ENCODE results near the gene PEAR1. TPM values are rescaled to one million over a fixed set of nuclear protein-coding genes. Genes with fewer than 3 reads are reported as not detected.
"Not testable (repeated sequence)": the region's sequence is repeated elsewhere in the genome, so short reads cannot be mapped to it uniquely, and the experiment has no call there.

The PEAR1 gene
- total RNA-seq, 1 donor from 2014 or later: 15.8 TPM

GRCh38 chr1:156914440-156914856 lies 20.9 kb downstream of the PEAR1 start:
- no peak for DNase-seq (ENCODE audit: low read depth, low spot score)

- no peak for DNase-seq (ENCODE audit: low read depth, low spot score)
Observed at GRCh38 chr1:156920233-156921052, 26.9 kb downstream of the PEAR1 start, which contains the start of gene LRRC71. TSS of gene LRRC71 (plus strand) at chr1:156920632. CDS start at chr1:156920804, 172 bp downstream.

DNA sequence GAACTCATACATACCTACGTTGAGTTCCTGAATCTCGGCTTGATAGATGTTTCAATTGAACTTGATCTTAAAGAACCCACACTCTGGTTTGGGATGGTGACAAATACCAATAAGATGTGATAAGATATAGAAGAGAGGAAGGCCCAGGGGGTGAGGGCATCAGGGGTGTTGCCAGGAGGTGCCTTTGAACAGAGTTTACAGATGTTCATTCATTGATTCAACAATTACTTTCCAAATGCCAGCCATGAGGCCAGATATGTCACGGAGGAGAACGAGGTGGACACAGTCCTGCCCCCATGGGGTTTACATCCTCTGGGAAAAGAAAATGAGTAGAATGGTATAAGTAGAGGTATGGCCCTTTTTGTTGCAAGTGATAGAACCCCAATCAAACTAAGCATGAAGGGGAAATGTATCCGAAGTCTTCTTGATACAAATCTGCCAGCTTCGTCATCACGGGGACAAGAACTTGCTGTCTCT lies 27.6 kb downstream of the PEAR1 start:
- DNase-seq (ENCODE audit: low read depth, low spot score): no peak

- no peak for DNase-seq (ENCODE audit: low read depth, low spot score)
Observed at GRCh38 chr1:156922986-156923669, 29.6 kb downstream of the PEAR1 start.

GRCh38 chr1:156923670-156924477 lies 30.4 kb downstream of the PEAR1 start:
- DNase-seq (ENCODE audit: low read depth, low spot score): no peak

DNA sequence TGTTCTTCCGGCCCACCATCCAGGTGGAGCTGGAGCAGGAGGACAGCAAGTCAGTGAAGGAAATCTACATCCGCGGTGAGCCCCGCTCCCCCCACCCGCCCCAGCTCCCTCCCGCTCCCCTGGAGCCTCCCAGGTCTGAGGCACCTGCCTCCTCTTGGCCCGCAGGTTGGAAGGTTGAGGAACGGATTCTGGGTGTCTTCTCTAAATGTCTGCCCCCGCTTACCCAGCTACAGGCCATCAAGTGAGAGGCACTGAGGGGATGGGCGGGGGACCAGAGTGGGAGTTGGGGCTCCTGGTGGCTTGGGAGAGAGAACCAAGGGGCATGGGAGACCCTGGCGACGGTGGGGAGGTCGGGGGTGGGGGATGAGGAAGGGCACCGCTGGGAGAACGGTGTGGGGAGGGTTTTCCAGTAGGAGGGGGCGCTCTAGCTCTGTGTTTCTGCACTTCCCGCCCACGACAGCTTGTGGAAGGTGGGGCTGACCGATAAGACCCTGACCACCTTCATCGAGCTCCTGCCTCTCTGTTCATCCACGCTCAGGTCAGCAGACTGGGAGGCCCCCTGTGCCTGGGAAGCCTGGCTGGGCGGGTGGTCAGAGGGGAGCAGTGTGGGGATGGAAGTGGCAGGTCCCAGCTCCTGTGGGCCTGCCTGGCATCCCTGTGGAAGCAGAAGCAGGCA lies 31.1 kb downstream of the PEAR1 start:
- no peak for DNase-seq (ENCODE audit: low read depth, low spot score)

DNA sequence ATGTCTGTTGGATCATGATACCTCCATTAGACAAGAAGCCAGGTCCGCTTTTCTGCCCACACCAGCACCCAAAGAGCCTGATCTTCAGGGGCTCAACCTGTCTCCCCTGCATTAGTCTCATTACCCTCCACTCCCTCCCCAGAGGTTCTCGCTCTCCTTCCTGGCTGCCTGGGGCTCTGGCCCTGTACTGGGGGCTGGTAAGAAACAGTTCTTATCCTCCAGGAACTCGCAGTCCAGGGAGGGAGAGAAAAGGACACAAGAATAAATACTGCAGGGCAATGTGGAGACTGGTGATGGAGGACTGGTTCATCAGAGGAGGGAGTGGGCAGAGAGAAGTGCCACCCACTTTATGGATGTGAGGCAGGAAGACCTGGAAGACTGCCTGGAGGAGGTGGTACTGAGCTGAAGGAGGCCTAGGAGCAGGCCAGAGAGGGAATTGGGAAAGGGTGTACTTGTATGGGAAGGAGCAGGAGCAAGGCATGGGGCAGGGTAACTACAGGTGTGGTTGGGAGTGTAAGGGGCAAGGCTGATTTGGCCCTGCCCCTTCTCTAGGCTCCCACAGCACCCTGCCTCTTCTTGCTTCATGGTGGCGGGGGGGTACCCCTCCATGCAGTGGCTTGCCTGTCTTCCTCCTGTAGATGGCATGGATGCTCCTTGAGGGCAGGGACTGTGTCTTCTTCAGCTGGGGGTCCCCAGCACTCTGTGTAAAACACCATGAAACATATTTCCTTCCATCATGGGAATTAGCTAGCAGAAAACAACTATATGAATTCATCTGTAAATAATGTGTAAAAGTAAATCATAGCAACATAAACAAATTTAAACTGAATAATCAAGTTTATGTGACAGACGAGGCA lies 31.9 kb downstream of the PEAR1 start:
- no peak for DNase-seq (ENCODE audit: low read depth, low spot score)

DNA sequence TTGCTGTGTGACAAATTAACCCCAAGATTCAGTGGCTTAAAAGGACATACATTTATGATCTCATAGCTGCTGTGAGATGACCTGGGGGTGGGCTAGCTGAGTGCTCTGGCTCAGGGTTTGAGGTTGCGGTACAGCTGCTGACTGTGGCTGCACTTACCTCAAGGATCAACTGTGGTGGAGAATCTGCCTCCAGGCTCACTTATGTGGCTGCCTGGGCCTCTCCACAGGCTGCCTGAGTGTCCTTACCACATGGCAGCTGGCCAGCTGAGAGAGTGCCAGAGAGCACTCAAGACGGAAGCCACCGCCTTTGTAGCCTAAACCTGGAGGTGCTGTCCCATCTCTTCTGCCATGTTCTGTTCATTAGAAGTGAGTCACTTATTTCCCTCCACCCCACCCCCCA lies 32.7 kb downstream of the PEAR1 start:
- DNase-seq (ENCODE audit: low read depth, low spot score): no peak

DNA sequence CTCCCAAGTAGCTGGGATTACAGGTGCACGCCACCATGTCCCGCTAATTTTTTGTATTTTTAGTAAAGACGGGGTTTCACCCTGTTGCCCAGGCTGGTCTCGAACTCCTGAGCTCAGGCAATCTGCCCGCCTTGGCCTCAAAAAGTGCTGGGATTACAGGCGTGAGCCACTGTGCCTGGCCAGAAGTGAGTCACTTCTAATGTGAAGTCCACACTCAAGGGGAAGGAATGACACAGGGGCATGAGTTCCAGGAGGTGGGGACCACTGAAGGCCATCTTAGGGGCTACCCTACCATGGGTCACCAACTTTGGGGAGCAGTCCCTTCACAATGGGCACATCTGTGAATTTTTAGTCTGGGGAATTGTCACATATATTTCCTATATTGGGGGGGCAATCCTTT lies 33.2 kb downstream of the PEAR1 start:
- not testable (repeated sequence) for DNase-seq (ENCODE audit: low read depth, low spot score)

- peak; percentile 41 for DNase-seq (ENCODE audit: low read depth, low spot score)
Observed at GRCh38 chr1:156927215-156928042, 33.9 kb downstream of the PEAR1 start.

DNA sequence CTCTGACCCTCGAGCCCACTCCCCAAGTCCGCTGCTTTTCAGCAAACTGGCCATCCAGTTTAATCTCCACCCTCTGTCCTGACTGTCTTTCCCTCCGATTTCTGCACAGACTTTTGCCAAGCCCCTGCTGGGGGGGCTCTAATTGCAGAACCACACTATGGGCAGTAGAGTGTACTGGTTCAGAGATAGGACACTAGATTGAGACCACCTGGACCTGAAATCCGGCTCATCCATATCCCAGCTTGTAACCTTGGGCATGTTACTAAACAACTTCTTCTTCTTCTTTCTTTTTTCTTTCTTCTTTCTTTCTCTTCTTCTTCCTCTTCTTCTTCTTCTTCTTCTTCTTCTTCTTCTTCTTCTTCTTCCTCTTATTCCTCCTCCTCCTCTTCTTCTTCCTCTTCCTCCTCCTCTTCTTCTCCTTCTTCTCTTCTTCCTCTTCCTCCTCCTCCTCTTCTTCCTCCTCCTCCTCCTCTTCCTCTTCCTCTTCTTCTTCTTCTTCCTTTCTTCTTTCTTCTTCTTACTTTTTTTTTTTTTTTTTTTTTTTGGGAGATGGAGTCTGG lies 34.6 kb downstream of the PEAR1 start:
- DNase-seq (ENCODE audit: low read depth, low spot score): no peak

- no peak for DNase-seq (ENCODE audit: low read depth, low spot score)
Observed at GRCh38 chr1:156929596-156930238, 36.2 kb downstream of the PEAR1 start.

DNA sequence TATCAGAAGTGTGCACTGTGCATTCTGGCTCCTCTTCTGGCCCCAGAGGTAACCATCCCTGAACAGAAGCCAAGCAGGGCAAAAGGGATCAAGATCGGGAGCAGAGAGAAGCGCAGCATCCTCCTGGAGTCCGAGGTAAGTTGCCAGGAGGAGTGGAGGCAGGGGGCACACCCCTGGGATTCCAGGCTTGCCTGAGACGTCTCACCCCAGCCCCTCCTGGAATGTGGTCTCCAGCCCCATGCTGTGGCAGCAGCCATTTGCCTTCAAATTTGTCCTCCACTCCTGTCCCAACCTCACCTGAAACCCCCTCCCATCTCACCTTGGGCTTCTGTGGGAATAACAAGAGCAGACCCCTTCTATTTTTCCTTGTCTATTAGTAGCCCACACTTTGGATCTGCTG lies 37.0 kb downstream of the PEAR1 start:
- DNase-seq (ENCODE audit: low read depth, low spot score): no peak

- DNase-seq (ENCODE audit: low read depth, low spot score): no peak
Observed at GRCh38 chr1:156931211-156931952, 37.9 kb downstream of the PEAR1 start.

DNA sequence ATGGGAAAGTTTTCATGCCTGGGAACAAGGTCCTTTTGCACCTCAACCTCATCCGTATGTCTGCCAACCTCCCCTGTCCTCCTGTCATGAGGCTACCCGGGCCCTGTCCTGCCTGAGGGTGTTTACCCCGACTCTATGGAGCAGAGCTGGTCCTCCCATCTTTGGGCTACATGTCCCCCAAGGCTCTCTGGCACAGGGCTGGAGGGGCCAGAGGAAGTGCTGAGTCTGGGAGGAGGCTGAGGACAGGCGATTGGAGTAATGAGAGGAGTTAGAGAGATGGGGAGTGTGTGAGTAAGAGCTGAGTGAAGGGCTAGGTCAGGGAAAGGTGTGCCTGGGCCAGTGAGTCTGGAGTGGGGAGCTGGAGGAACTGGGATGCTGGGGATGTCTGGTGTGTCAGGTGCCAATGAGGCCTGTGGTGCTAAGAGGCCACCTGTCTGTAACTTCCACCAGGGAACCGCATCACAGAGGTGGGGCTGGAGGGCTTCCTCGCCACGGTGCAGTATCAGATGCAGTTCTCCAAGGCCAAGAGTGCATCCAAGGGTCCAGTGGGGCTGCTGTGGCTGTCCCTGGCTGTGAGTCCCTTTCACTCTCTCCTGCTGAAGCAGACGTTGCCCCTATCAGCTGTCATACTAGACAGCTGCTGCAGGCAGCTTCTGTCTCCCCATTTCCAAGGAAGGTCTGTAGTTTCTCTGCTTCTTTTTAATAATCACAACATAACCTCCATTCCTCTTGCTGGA lies 38.6 kb downstream of the PEAR1 start:
- no peak for DNase-seq (ENCODE audit: low read depth, low spot score)

GRCh38 chr1:156933136-156933535 lies 39.6 kb downstream of the PEAR1 start:
- DNase-seq (ENCODE audit: low read depth, low spot score): no peak

DNA sequence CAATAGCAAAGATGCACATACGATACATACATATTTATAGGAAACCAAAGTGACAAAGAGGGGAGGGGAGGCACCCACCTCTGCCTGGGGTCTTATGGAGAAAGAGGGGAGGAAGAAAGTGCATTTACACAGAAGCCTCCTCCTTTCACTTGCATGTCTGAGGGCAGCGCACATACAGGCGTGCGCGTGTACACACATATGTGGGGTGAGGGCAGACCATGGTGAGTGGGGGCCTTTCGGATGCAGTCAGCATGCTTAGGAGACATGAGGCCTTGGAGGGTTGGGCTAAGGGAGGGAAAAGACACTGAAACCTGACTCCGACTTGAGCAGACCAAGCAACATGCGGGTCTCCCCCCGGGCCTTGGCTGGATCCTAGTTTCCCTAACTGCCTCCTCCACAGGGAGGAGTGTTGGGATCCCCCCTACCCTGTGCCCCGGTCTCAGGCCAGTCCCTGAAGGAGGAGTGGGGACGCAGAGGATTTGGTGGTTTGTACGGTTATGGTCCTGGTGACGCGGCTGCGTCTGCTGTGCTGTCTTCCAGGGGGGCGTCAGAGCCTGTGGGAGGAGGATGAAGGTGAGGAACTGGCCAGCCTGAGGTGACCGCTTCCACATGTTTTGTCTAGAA lies 42.1 kb downstream of the PEAR1 start:
- no peak for DNase-seq (ENCODE audit: low read depth, low spot score)

All from pulmonary artery endothelial cell (primary cell).